ENCODE measurements around the gene NEK9.

NEK9 gene

DNA sequence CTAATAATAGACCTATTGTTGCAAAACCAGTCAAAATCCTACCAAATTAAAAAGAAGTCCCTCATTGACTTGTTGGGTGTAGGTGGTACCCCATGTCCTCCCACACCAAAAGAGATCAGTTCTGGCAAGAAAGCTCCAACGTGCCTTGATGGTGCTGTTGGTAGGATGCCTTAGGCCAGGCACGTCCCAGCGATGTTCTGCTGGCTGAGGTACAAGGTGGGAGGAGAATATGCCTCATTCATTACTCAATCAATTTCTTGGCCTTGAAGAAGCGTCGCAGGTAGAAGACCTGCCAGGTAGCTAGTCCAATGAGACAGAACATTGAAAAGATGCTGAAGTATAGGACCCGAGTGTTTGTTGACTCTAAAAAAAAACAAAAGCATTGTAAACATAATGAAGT lies 7.8 kb upstream of the NEK9 start:
- TF ChIP-seq OSR1 (CRISPR knock-in tag; IDR thresholded peaks at IDR 0.05) = no peak
- TF ChIP-seq, protein P1, sequence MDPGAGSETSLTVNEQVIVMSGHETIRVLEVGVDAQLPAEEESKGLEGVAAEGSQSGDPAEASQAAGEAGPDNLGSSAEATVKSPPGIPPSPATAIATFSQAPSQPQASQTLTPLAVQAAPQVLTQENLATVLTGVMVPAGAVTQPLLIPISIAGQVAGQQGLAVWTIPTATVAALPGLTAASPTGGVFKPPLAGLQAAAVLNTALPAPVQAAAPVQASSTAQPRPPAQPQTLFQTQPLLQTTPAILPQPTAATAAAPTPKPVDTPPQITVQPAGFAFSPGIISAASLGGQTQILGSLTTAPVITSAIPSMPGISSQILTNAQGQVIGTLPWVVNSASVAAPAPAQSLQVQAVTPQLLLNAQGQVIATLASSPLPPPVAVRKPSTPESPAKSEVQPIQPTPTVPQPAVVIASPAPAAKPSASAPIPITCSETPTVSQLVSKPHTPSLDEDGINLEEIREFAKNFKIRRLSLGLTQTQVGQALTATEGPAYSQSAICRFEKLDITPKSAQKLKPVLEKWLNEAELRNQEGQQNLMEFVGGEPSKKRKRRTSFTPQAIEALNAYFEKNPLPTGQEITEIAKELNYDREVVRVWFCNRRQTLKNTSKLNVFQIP (CRISPR knock-in tag; IDR thresholded peaks at IDR 0.05; ENCODE audit: borderline replicate concordance, low read depth) = no peak
- TF ChIP-seq, protein P2, sequence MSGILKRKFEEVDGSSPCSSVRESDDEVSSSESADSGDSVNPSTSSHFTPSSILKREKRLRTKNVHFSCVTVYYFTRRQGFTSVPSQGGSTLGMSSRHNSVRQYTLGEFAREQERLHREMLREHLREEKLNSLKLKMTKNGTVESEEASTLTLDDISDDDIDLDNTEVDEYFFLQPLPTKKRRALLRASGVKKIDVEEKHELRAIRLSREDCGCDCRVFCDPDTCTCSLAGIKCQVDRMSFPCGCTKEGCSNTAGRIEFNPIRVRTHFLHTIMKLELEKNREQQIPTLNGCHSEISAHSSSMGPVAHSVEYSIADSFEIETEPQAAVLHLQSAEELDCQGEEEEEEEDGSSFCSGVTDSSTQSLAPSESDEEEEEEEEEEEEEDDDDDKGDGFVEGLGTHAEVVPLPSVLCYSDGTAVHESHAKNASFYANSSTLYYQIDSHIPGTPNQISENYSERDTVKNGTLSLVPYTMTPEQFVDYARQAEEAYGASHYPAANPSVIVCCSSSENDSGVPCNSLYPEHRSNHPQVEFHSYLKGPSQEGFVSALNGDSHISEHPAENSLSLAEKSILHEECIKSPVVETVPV (CRISPR knock-in tag; IDR thresholded peaks at IDR 0.05) = no peak
- TF ChIP-seq ZNF70 (CRISPR knock-in tag; IDR thresholded peaks at IDR 0.05) = no peak
- TF ChIP-seq TOX (CRISPR knock-in tag; IDR thresholded peaks at IDR 0.05; ENCODE audit: borderline replicate concordance) = no peak
- no peak for TF ChIP-seq CSDC2 (CRISPR knock-in tag; IDR thresholded peaks at IDR 0.05)
- TF ChIP-seq ZFP3 (CRISPR knock-in tag; IDR thresholded peaks at IDR 0.05) = no peak
- TF ChIP-seq TCF4 (CRISPR knock-in tag; IDR thresholded peaks at IDR 0.05; ENCODE audit: borderline replicate concordance) = no peak
- TF ChIP-seq RARB (CRISPR knock-in tag; IDR thresholded peaks at IDR 0.05) = no peak
- no peak for TF ChIP-seq ZC3H10 (CRISPR knock-in tag; IDR thresholded peaks at IDR 0.05)
- no peak for TF ChIP-seq ZFP30 (CRISPR knock-in tag; IDR thresholded peaks at IDR 0.05)
- no peak for TF ChIP-seq ESRRG (CRISPR knock-in tag; IDR thresholded peaks at IDR 0.05)
- TF ChIP-seq, protein P3, sequence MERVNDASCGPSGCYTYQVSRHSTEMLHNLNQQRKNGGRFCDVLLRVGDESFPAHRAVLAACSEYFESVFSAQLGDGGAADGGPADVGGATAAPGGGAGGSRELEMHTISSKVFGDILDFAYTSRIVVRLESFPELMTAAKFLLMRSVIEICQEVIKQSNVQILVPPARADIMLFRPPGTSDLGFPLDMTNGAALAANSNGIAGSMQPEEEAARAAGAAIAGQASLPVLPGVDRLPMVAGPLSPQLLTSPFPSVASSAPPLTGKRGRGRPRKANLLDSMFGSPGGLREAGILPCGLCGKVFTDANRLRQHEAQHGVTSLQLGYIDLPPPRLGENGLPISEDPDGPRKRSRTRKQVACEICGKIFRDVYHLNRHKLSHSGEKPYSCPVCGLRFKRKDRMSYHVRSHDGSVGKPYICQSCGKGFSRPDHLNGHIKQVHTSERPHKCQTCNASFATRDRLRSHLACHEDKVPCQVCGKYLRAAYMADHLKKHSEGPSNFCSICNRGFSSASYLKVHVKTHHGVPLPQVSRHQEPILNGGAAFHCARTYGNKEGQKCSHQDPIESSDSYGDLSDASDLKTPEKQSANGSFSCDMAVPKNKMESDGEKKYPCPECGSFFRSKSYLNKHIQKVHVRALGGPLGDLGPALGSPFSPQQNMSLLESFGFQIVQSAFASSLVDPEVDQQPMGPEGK (CRISPR knock-in tag; IDR thresholded peaks at IDR 0.05; ENCODE audit: borderline replicate concordance) = no peak
- ATAC-seq = no peak

DNA sequence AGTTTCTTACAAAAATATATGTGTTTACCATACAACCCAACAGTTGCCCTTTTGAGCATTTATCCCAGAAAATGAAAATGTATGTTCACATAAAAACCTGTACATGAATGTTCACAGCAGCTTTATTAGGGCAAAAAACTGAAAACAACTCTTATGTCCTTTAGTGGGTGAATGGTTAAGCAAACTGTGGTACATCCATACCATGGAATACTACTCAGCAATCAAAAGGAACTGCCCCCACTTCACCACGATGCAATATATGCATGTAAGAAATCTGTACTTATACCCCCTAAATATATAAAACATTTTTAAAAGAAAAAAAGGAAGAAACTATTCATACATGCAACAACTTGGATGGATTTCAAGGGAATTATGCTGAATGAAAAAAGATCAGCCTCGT lies 6.7 kb upstream of the NEK9 start:
- TF ChIP-seq ZNF8 (CRISPR knock-in tag; IDR thresholded peaks at IDR 0.05) = peak; percentile 99
- no peak for TF ChIP-seq TOX (CRISPR knock-in tag; IDR thresholded peaks at IDR 0.05; ENCODE audit: borderline replicate concordance)
- no peak for ATAC-seq

DNA sequence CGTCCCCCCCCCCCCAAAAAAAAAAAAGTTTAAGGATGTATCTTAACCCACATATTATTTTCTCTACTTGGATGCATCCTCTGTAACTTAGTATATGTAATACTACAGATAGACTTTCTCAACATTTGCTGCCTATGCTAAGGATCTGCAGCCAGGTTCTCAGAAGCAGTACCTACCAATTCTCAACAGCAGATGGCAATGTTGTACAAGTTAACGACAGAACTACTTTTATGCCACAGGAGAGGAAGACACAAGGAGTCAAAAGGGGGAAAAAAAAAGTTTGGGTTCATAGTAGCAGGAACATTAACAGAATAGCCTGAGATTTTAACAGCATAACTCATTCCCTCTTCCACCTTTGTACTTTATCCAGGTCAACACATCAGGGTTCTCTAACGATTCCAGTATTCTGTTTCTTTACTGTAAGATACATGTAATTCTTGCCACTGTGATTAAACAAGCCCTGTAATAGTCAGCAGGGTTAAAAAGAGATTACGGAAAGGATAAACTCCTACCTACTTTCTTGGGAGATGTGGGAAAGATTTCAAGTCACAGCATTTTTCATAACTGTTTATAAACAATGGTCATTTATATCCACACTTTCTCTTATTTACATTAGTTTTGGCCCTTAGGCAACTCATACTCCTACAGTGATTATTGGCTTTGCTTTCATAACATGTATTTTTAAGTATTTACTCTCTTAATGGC lies 5.7 kb upstream of the NEK9 start:
- TF ChIP-seq ZNF565 (CRISPR knock-in tag; conservative IDR thresholded peaks at IDR 0.05; ENCODE audit: low read depth) = no peak
- TF ChIP-seq ZFP3 (CRISPR knock-in tag; IDR thresholded peaks at IDR 0.05) = no peak
- no peak for TF ChIP-seq OSR1 (CRISPR knock-in tag; IDR thresholded peaks at IDR 0.05)
- no peak for TF ChIP-seq TOX (CRISPR knock-in tag; IDR thresholded peaks at IDR 0.05; ENCODE audit: borderline replicate concordance)
- TF ChIP-seq ZNF8 (CRISPR knock-in tag; IDR thresholded peaks at IDR 0.05) = no peak
- no peak for TF ChIP-seq SNAI2 (CRISPR knock-in tag; IDR thresholded peaks at IDR 0.05)
- peak; percentile 92 for ATAC-seq

DNA sequence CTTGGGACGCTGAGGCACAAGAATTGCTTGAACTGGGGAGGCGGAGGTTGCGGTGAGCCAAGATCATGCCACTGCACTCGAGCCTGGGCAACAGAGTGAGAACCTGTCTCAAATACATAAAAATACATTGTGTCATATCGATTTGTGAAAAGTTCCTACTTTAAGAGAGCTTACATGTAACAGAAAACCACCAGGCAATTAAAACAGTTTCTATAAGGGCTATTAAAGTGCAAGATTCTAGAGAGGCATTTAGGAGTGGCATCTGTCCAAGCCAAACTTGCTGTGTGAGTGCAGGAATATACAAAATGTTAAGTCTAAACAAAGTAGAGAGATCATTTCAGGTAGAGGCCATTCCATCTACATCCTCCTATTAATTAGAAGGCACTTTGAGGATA lies 1.7 kb upstream of the NEK9 start:
- no peak for TF ChIP-seq ZNF70 (CRISPR knock-in tag; IDR thresholded peaks at IDR 0.05)
- TF ChIP-seq ESRRG (CRISPR knock-in tag; IDR thresholded peaks at IDR 0.05) = no peak
- TF ChIP-seq PPARA (CRISPR knock-in tag; IDR thresholded peaks at IDR 0.05; ENCODE audit: borderline replicate concordance) = no peak
- TF ChIP-seq, protein P4, sequence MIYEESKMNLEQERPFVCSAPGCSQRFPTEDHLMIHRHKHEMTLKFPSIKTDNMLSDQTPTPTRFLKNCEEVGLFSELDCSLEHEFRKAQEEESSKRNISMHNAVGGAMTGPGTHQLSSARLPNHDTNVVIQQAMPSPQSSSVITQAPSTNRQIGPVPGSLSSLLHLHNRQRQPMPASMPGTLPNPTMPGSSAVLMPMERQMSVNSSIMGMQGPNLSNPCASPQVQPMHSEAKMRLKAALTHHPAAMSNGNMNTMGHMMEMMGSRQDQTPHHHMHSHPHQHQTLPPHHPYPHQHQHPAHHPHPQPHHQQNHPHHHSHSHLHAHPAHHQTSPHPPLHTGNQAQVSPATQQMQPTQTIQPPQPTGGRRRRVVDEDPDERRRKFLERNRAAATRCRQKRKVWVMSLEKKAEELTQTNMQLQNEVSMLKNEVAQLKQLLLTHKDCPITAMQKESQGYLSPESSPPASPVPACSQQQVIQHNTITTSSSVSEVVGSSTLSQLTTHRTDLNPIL (CRISPR knock-in tag; IDR thresholded peaks at IDR 0.05; ENCODE audit: low read depth) = no peak
- TF ChIP-seq BACH2 (CRISPR knock-in tag; IDR thresholded peaks at IDR 0.05; ENCODE audit: borderline replicate concordance) = no peak
- TF ChIP-seq RARB (CRISPR knock-in tag; IDR thresholded peaks at IDR 0.05) = no peak
- no peak for TF ChIP-seq OSR1 (CRISPR knock-in tag; IDR thresholded peaks at IDR 0.05)
- TF ChIP-seq ZFP30 (CRISPR knock-in tag; IDR thresholded peaks at IDR 0.05) = no peak
- ATAC-seq = no peak

DNA sequence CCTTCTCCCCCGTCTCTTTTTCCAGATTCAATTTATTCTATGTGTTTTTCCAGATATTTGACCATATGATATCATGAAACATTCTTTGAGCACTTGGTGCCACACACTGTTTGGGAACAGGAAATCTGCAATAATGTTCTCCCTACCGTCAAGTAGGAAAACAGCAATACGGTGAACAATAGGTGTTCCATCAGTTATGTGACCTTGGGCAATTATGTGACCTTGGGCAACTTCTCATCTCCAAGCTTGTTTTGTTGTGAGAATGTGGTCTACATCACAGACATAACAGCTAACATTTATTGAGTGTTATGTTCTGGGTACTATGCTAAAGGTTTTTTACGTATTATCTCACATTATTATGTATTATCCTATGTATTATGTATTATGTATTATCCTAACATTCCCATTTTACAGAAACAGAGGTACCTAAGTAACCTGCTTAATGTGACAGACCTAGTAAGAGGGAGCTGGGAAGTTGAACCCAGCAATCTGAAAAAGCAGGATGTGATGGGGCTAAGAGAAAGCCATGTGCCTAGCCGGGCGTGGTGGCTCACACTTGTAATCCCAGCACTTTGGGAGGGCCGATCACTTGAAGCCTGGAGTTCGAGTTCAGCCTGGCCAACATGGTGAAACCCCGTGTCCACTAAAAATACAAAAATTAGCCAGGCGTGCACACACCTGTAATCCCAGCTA lies 1.2 kb upstream of the NEK9 start:
- no peak for ATAC-seq
- TF ChIP-seq, protein P5, sequence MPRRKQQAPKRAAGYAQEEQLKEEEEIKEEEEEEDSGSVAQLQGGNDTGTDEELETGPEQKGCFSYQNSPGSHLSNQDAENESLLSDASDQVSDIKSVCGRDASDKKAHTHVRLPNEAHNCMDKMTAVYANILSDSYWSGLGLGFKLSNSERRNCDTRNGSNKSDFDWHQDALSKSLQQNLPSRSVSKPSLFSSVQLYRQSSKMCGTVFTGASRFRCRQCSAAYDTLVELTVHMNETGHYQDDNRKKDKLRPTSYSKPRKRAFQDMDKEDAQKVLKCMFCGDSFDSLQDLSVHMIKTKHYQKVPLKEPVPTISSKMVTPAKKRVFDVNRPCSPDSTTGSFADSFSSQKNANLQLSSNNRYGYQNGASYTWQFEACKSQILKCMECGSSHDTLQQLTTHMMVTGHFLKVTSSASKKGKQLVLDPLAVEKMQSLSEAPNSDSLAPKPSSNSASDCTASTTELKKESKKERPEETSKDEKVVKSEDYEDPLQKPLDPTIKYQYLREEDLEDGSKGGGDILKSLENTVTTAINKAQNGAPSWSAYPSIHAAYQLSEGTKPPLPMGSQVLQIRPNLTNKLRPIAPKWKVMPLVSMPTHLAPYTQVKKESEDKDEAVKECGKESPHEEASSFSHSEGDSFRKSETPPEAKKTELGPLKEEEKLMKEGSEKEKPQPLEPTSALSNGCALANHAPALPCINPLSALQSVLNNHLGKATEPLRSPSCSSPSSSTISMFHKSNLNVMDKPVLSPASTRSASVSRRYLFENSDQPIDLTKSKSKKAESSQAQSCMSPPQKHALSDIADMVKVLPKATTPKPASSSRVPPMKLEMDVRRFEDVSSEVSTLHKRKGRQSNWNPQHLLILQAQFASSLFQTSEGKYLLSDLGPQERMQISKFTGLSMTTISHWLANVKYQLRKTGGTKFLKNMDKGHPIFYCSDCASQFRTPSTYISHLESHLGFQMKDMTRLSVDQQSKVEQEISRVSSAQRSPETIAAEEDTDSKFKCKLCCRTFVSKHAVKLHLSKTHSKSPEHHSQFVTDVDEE (CRISPR knock-in tag; IDR thresholded peaks at IDR 0.05) = no peak
- TF ChIP-seq GLIS3 (CRISPR knock-in tag; IDR thresholded peaks at IDR 0.05) = no peak
- TF ChIP-seq, protein P2 (CRISPR knock-in tag; IDR thresholded peaks at IDR 0.05) = no peak
- no peak for TF ChIP-seq TCF4 (CRISPR knock-in tag; IDR thresholded peaks at IDR 0.05; ENCODE audit: borderline replicate concordance)
- TF ChIP-seq, protein P4 (CRISPR knock-in tag; IDR thresholded peaks at IDR 0.05; ENCODE audit: low read depth) = no peak
- TF ChIP-seq CSDC2 (CRISPR knock-in tag; IDR thresholded peaks at IDR 0.05) = no peak

Data from SK-N-SH treated with all-trans-retinoic acid at 6 μM for 48 hours (cell line).